ENCODE measurements around the gene CRYBA2. TPM values are rescaled to one million over a fixed set of nuclear protein-coding genes. Genes with fewer than 3 reads are reported as not detected.

The CRYBA2 gene
- total RNA-seq, 1 experiment from 2014 or later = not detected

DNA sequence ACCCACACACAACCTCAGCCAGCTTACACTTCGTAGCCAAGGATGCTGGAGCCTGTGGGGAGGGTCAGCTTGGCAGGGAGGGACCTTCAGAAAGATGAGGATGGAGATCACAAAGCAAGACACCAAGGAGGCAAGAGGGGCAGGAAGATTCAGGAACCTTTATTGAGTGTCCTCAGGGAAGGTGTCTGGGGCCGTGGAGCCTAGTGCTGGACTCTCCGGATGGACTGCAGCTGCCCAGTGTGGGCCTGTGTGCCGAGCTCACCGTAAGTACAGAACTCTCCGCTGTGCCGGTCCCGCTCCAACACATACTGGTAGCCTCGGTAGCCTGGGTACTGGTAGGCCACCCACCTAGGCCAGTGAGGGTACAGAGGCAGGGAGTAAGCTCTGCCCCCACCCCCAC, 3.2 kb downstream of the CRYBA2 start:
- POLR2A ChIA-PET = no interaction called here
- no TSS peak for BruUV-seq (replicated peaks)
- intact Hi-C loops (cut with micrococcal nuclease; ENCODE audit: unreplicated experiment) = loop anchor here (10.0 kb wide), 1 partner anchor 165 kb away; no protein-coding TSS in a partner anchor
- no peak overlapping the region for H3K4me3 ChIP-seq (ENCODE audit: low read depth in 2 of 2, low read length in 2 of 2)
- peaks cover 9% of the 10 kb centered on the region; the same call in 1 of the 2 replicates for H3K27me3 ChIP-seq (ENCODE audit: control insufficient read depth, insufficient read depth, low read length)
- CTCF ChIA-PET = no interaction called here
- no peaks in the 10 kb centered on the region for H3K9me3 ChIP-seq (ENCODE audit: control insufficient read depth, insufficient read depth, low read depth, low read length)
- ATAC-seq (no peak), DNase-seq (ENCODE audit: low read depth, low spot score) (no peak)
- H3K27ac ChIP-seq (ENCODE audit: low read length) = no peak overlapping the region
- TF ChIP-seq TCF7L2 (IDR thresholded peaks at IDR 0.05; ENCODE audit: low read depth, low read length) (no peak), SIN3A (IDR thresholded peaks at IDR 0.05; ENCODE audit: borderline replicate concordance, insufficient read depth, low read depth, low read length) (no peak), POLR2AphosphoS5 (IDR thresholded peaks at IDR 0.05; ENCODE audit: low read depth, low read length) (no peak)
- TF ChIP-seq, protein P1, sequence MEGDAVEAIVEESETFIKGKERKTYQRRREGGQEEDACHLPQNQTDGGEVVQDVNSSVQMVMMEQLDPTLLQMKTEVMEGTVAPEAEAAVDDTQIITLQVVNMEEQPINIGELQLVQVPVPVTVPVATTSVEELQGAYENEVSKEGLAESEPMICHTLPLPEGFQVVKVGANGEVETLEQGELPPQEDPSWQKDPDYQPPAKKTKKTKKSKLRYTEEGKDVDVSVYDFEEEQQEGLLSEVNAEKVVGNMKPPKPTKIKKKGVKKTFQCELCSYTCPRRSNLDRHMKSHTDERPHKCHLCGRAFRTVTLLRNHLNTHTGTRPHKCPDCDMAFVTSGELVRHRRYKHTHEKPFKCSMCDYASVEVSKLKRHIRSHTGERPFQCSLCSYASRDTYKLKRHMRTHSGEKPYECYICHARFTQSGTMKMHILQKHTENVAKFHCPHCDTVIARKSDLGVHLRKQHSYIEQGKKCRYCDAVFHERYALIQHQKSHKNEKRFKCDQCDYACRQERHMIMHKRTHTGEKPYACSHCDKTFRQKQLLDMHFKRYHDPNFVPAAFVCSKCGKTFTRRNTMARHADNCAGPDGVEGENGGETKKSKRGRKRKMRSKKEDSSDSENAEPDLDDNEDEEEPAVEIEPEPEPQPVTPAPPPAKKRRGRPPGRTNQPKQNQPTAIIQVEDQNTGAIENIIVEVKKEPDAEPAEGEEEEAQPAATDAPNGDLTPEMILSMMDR (IDR thresholded peaks at IDR 0.05) = no peak
- TF ChIP-seq, protein P2, sequence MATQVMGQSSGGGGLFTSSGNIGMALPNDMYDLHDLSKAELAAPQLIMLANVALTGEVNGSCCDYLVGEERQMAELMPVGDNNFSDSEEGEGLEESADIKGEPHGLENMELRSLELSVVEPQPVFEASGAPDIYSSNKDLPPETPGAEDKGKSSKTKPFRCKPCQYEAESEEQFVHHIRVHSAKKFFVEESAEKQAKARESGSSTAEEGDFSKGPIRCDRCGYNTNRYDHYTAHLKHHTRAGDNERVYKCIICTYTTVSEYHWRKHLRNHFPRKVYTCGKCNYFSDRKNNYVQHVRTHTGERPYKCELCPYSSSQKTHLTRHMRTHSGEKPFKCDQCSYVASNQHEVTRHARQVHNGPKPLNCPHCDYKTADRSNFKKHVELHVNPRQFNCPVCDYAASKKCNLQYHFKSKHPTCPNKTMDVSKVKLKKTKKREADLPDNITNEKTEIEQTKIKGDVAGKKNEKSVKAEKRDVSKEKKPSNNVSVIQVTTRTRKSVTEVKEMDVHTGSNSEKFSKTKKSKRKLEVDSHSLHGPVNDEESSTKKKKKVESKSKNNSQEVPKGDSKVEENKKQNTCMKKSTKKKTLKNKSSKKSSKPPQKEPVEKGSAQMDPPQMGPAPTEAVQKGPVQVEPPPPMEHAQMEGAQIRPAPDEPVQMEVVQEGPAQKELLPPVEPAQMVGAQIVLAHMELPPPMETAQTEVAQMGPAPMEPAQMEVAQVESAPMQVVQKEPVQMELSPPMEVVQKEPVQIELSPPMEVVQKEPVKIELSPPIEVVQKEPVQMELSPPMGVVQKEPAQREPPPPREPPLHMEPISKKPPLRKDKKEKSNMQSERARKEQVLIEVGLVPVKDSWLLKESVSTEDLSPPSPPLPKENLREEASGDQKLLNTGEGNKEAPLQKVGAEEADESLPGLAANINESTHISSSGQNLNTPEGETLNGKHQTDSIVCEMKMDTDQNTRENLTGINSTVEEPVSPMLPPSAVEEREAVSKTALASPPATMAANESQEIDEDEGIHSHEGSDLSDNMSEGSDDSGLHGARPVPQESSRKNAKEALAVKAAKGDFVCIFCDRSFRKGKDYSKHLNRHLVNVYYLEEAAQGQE (IDR thresholded peaks at IDR 0.05; ENCODE audit: insufficient read depth in 1 of 2, low read depth in 2 of 2, low read length in 1 of 2) = no peak
- H3K36me3 ChIP-seq (ENCODE audit: control insufficient read depth, insufficient read depth, low read length) = no peaks in the 10 kb centered on the region
- in situ Hi-C loops (cut with HindIII; ENCODE audit: low pct_unique_long_range_greater_than_20kb, low sequenced_read_pairs) = no loop called here
- H3K4me1 ChIP-seq (ENCODE audit: control insufficient read depth, insufficient read depth, low read length) = no peaks in the 10 kb centered on the region

DNA sequence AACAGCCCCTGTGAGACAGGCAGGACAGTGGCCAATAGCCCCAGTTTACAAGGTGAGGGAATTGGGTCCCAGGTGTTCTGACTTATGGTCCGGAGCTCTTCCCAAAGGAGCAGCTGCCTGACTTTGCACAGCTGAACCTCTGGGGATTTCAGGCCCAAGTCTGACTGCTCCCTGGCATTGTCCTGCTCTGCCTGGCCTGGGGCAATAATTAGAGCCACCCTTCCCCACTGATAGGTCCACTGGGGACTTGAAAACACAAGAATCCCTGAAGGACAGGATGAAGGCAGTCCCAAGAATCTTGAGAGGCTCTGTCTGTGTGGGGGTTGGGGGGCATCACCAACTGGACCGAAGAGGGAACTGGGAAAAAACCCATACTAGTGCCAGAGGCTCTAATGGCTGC, 4.6 kb downstream of the CRYBA2 start:
- in situ Hi-C loops (cut with HindIII; ENCODE audit: low pct_unique_long_range_greater_than_20kb, low sequenced_read_pairs) = no loop called here
- Histone ChIP-seq H3K36me3 (ENCODE audit: control insufficient read depth, insufficient read depth, low read length) (no peaks in the 10 kb centered on the region), H3K4me1 (ENCODE audit: control insufficient read depth, insufficient read depth, low read length) (no peaks in the 10 kb centered on the region), H3K27me3 (ENCODE audit: control insufficient read depth, insufficient read depth, low read length) (peaks cover 11% of the 10 kb centered on the region; the same call in 1 of the 2 replicates), H3K4me3 (ENCODE audit: low read depth in 2 of 2, low read length in 2 of 2) (no peak overlapping the region), H3K27ac (ENCODE audit: low read length) (no peak overlapping the region), H3K9me3 (ENCODE audit: control insufficient read depth, insufficient read depth, low read depth, low read length) (no peaks in the 10 kb centered on the region)
- intact Hi-C loops (cut with micrococcal nuclease; ENCODE audit: unreplicated experiment) = no loop called here
- BruUV-seq (replicated peaks) = no TSS peak
- no peak for ATAC-seq
- TF ChIP-seq POLR2AphosphoS5 (IDR thresholded peaks at IDR 0.05; ENCODE audit: low read depth, low read length) (no peak), TCF7L2 (IDR thresholded peaks at IDR 0.05; ENCODE audit: low read depth, low read length) (no peak), SIN3A (IDR thresholded peaks at IDR 0.05; ENCODE audit: borderline replicate concordance, insufficient read depth, low read depth, low read length) (no peak)
- TF ChIP-seq, protein P1 (IDR thresholded peaks at IDR 0.05) = no peak
- TF ChIP-seq, protein P2 (IDR thresholded peaks at IDR 0.05; ENCODE audit: insufficient read depth in 1 of 2, low read depth in 2 of 2, low read length in 1 of 2) = no peak
- ChIA-PET CTCF (no interaction called here), POLR2A (no interaction called here)
- DNase-seq (ENCODE audit: low read depth, low spot score) = no peak
